Measurements from ENCODE around the gene PYROXD2.

DNA sequence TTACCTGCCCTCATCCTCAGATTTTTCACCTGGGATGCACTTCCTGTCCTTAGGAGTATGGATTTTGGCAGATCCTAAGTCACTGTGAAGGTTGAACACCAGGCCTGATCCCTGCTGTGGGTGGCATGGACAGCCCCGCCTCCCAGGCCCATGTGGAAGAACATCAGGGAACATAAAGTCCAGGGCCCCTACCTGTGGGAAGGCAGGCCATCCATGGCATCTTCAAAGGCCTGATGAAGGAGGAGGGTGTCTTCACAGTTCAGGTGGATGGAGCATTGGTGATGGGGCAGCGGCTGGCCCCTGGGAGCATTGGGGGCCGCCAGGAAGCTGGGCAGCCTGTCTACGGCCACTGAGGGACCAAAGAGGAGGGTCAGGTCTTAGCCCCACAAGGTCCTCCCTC is 24.6 kb downstream of the PYROXD2 start:
- TF ChIP-seq, protein P1, sequence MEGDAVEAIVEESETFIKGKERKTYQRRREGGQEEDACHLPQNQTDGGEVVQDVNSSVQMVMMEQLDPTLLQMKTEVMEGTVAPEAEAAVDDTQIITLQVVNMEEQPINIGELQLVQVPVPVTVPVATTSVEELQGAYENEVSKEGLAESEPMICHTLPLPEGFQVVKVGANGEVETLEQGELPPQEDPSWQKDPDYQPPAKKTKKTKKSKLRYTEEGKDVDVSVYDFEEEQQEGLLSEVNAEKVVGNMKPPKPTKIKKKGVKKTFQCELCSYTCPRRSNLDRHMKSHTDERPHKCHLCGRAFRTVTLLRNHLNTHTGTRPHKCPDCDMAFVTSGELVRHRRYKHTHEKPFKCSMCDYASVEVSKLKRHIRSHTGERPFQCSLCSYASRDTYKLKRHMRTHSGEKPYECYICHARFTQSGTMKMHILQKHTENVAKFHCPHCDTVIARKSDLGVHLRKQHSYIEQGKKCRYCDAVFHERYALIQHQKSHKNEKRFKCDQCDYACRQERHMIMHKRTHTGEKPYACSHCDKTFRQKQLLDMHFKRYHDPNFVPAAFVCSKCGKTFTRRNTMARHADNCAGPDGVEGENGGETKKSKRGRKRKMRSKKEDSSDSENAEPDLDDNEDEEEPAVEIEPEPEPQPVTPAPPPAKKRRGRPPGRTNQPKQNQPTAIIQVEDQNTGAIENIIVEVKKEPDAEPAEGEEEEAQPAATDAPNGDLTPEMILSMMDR (IDR thresholded peaks at IDR 0.05): no peak
- no peak for TF ChIP-seq POLR2A (IDR thresholded peaks at IDR 0.05)

All from lower leg skin (tissue), 3 donors.